ENCODE results near the gene GPR180.
"Not testable (repeated sequence)": the region's sequence is repeated elsewhere in the genome, so short reads cannot be mapped to it uniquely, and the experiment has no call there.

The GPR180 gene

GRCh38 chr13:94598281-94598680, 3.4 kb upstream of the GPR180 start:
- no peak for DNase-seq

GRCh38 chr13:94599877-94600276, 1.8 kb upstream of the GPR180 start:
- DNase-seq: no peak

GRCh38 chr13:94602467-94602866, 810 bp downstream of the GPR180 start:
- DNase-seq: no peak

GRCh38 chr13:94607056-94607455, 5.4 kb downstream of the GPR180 start:
- no peak for DNase-seq

- DNase-seq: no peak
These were observed 6.3 kb downstream of the GPR180 start for GRCh38 chr13:94607939-94608338.

- no peak for DNase-seq
These were observed 6.9 kb downstream of the GPR180 start for GRCh38 chr13:94608586-94608985.

- no peak for DNase-seq
These were observed 7.5 kb downstream of the GPR180 start for GRCh38 chr13:94609196-94609595.

- DNase-seq: no peak
These were observed 8.8 kb downstream of the GPR180 start for GRCh38 chr13:94610475-94610874.

- DNase-seq: no peak
These were observed 10.4 kb downstream of the GPR180 start for GRCh38 chr13:94612050-94612449.

- no peak for DNase-seq
These were observed 11.4 kb downstream of the GPR180 start for GRCh38 chr13:94613051-94613450.

- peak; percentile 17 for DNase-seq
These were observed 15.8 kb downstream of the GPR180 start for GRCh38 chr13:94617389-94618000.

GRCh38 chr13:94620286-94620896, 18.7 kb downstream of the GPR180 start:
- DNase-seq: peak; percentile 7

GRCh38 chr13:94622344-94622743, 20.7 kb downstream of the GPR180 start:
- no peak for DNase-seq

- no peak for DNase-seq
These were observed 21.7 kb downstream of the GPR180 start for GRCh38 chr13:94623316-94623715.

GRCh38 chr13:94630858-94631257, 29.2 kb downstream of the GPR180 start:
- DNase-seq: no peak

- no peak for DNase-seq
These were observed 30.7 kb downstream of the GPR180 start for GRCh38 chr13:94632226-94632980.

- not testable (repeated sequence) for DNase-seq
These were observed 34.4 kb downstream of the GPR180 start for GRCh38 chr13:94636096-94636495.

- no peak for DNase-seq
These were observed 35.4 kb downstream of the GPR180 start for GRCh38 chr13:94636942-94637578.

- not testable (repeated sequence) for DNase-seq
These were observed 36.0 kb downstream of the GPR180 start for GRCh38 chr13:94637677-94638076.

GRCh38 chr13:94640721-94641120, 39.1 kb downstream of the GPR180 start:
- DNase-seq: no peak

- DNase-seq: no peak
These were observed 39.8 kb downstream of the GPR180 start for GRCh38 chr13:94641409-94641941.

- no peak for DNase-seq
These were observed 45.2 kb downstream of the GPR180 start for GRCh38 chr13:94646904-94647303.

GRCh38 chr13:94656176-94656575, 54.5 kb downstream of the GPR180 start:
- DNase-seq: no peak

All from inflammatory macrophage treated with lipopolysaccharide for 4 hours (primary cell).